NCI-H2196 (cell line): ENCODE measurements around the gene FMNL3.
A peak's percentile ranks its signal among the peaks of the same experiment; 100 is the strongest.

Experiments
- DNase-seq: peaks from one replicate; lab custom pipeline; 2025; ENCODE audit not compliant: unreplicated experiment; lab: John Stamatoyannopoulos, UW

FMNL3 gene

GRCh38 chr12:49635656-49636055 is 71.5 kb downstream of the FMNL3 start:
- DNase-seq = no peak

- no peak for DNase-seq
Observed at GRCh38 chr12:49635036-49635435, 72.2 kb downstream of the FMNL3 start.

GRCh38 chr12:49633703-49634345 is 73.4 kb downstream of the FMNL3 start:
- no peak for DNase-seq

- DNase-seq = no peak
Observed at GRCh38 chr12:49632986-49633702, 74.1 kb downstream of the FMNL3 start.

- no peak for DNase-seq
Observed at GRCh38 chr12:49632401-49632800, 74.8 kb downstream of the FMNL3 start.

GRCh38 chr12:49631336-49631907 is 75.8 kb downstream of the FMNL3 start:
- no peak for DNase-seq

GRCh38 chr12:49627752-49628360 is 79.3 kb downstream of the FMNL3 start:
- no peak for DNase-seq

- DNase-seq = no peak
Observed at GRCh38 chr12:49626836-49627235, 80.4 kb downstream of the FMNL3 start.

GRCh38 chr12:49626169-49626835 is 80.9 kb downstream of the FMNL3 start:
- no peak for DNase-seq

GRCh38 chr12:49624921-49625577 is 82.2 kb downstream of the FMNL3 start:
- DNase-seq = no peak

- peak; percentile 94 for DNase-seq
Observed at GRCh38 chr12:49623142-49623904, 83.9 kb downstream of the FMNL3 start, which contains the start of gene PRPF40B. TSS of gene PRPF40B (plus strand) at chr12:49623561. CDS start at chr12:49623591, 30 bp downstream.

- no peak for DNase-seq
Observed at GRCh38 chr12:49622501-49623141, 84.6 kb downstream of the FMNL3 start.

- no peak for DNase-seq
Observed at GRCh38 chr12:49621651-49622500, 85.3 kb downstream of the FMNL3 start.

GRCh38 chr12:49619286-49619685 is 87.9 kb downstream of the FMNL3 start:
- no peak for DNase-seq

- no peak for DNase-seq
Observed at GRCh38 chr12:49618576-49618975, 88.6 kb downstream of the FMNL3 start.

- DNase-seq = no peak
Observed at GRCh38 chr12:49616533-49617219, 90.5 kb downstream of the FMNL3 start.

GRCh38 chr12:49615725-49616124 is 91.5 kb downstream of the FMNL3 start:
- no peak for DNase-seq

- DNase-seq = no peak
Observed at GRCh38 chr12:49612210-49612609, 95.0 kb downstream of the FMNL3 start.
